ACC112 (cell line): ENCODE measurements around the gene BLTP3A.
"Not testable (repeated sequence)": the region's sequence is repeated elsewhere in the genome, so short reads cannot be mapped to it uniquely, and the experiment has no call there.

Experiments used
- H2AFZ ChIP-seq: fragments of 200-600 bp; sonication (generic); one replicate; pipeline ENCODE4 v1.6.0; 2017; ENCODE audit warnings: antibody characterized with exemption, low read length; ENCODE audit not compliant: unreplicated experiment
- H3K27ac ChIP-seq: fragments of 200-600 bp; sonication (generic); 2 replicates; pipeline ENCODE4 v1.5.1; 2014; ENCODE audit warnings: low read depth, mild to moderate bottlenecking, antibody characterized with exemption, low read length, moderate library complexity
- H3K27me3 ChIP-seq: fragments of 200-600 bp; sonication (generic); 2 replicates; pipeline ENCODE4 v1.6.1; 2014; ENCODE audit warnings: mild to moderate bottlenecking, antibody characterized with exemption, low read length, moderate library complexity, mixed read lengths; ENCODE audit not compliant: insufficient read depth
- H3K36me3 ChIP-seq: fragments of 200-600 bp; sonication (generic); 2 replicates; pipeline ENCODE4 v1.6.1; 2016; ENCODE audit warnings: mild to moderate bottlenecking, antibody characterized with exemption, low read length, moderate library complexity, mixed read lengths; ENCODE audit not compliant: insufficient read depth
- H3K4me1 ChIP-seq: fragments of 200-600 bp; sonication (generic); one replicate; pipeline ENCODE4 v1.6.1; 2016; ENCODE audit warnings: low read length, mixed read lengths; ENCODE audit not compliant: insufficient read depth, unreplicated experiment, control insufficient read depth
- H3K4me3 ChIP-seq: fragments of 200-600 bp; sonication (generic); 2 replicates; pipeline ENCODE4 v1.5.1; 2014; ENCODE audit warnings: mild to moderate bottlenecking, low read depth, low read length
- H3K79me2 ChIP-seq: fragments of 200-600 bp; sonication (generic); one replicate; pipeline ENCODE4 v1.6.0; 2016; ENCODE audit warnings: low read length; ENCODE audit not compliant: control insufficient read depth, unreplicated experiment, insufficient read depth

BLTP3A gene

GRCh38 chr6:34791701-34792604 lies at the start of gene BLTP3A:
Gene BLTP3A, plus strand, starts transcription at chr6:34792083. Its CDS starts 168 bp downstream, at chr6:34792251.
- H3K4me1 ChIP-seq: peaks cover 16% of the 10 kb centered on the region
- no peaks in the 10 kb centered on the region for H3K27me3 ChIP-seq
- peak within 1 kb of the TSS; percentile 100 for H2AFZ ChIP-seq
- peak within 1 kb of the TSS; percentile 97 for H3K4me3 ChIP-seq
- peaks cover 10% of the 10 kb centered on the region for H3K79me2 ChIP-seq
- no peaks in the 10 kb centered on the region for H3K36me3 ChIP-seq
- peak within 1 kb of the TSS; percentile 27 for H3K27ac ChIP-seq

- H3K27ac ChIP-seq: no peak overlapping the region
- H3K4me3 ChIP-seq: no peak overlapping the region
- H3K4me1 ChIP-seq: no peaks in the 10 kb centered on the region
- no peaks in the 10 kb centered on the region for H3K36me3 ChIP-seq
- no peaks in the 10 kb centered on the region for H3K79me2 ChIP-seq
- no peak overlapping the region for H2AFZ ChIP-seq
- H3K27me3 ChIP-seq: no peaks in the 10 kb centered on the region
Observed at GRCh38 chr6:34742094-34742493, 49.8 kb upstream of the BLTP3A start.

- no peak overlapping the region for H3K27ac ChIP-seq
- H3K4me1 ChIP-seq: no peaks in the 10 kb centered on the region
- no peaks in the 10 kb centered on the region for H3K36me3 ChIP-seq
- H2AFZ ChIP-seq: no peak overlapping the region
- no peaks in the 10 kb centered on the region for H3K27me3 ChIP-seq
- no peak overlapping the region for H3K4me3 ChIP-seq
- H3K79me2 ChIP-seq: no peaks in the 10 kb centered on the region
Observed at GRCh38 chr6:34743625-34744293, 48.1 kb upstream of the BLTP3A start.

GRCh38 chr6:34744294-34744647 lies 47.6 kb upstream of the BLTP3A start:
- not testable (repeated sequence) for H3K4me1 ChIP-seq, H3K4me3 ChIP-seq, H3K79me2 ChIP-seq, H3K27ac ChIP-seq, H3K27me3 ChIP-seq, H3K36me3 ChIP-seq, H2AFZ ChIP-seq

DNA sequence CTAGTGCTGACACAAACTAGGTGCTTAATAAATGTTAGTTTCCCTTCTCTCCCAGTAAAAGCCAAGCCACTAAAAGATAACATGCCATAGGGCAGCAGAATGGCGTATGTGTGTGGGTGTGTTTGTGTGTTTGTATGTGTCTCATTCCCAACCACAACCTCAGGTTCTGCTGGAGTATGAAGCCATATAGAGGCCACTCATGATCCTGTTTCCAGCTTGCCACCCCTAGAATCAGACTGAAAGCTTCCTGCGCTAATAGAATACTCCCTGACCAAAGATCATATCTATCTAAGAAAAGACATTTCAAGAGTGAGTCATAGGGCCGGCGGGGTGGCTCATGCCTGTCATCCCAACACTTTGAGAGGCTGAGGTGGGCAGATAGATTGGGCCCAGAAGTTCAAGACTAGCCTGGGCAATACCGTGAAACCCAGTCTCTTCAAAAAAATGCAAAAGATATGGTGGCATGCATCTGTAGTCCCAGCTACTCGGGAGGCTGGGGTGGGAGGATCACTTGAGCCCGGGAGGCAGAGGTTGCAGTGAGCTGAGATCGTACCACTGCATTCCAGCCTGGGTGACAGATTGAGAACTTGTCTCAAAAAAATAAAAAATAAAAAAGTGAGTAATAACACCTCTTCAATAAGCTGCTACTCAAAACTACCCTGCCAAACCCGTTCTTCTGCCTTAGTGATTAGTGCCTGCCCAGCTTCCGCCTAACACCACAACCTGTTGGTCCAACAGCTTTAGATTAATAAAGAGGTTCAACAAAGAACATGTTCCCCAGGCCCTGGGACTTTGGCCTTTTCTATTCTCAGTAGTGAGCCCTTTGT lies 46.4 kb upstream of the BLTP3A start:
- no peaks in the 10 kb centered on the region for H3K36me3 ChIP-seq
- H3K4me1 ChIP-seq: no peaks in the 10 kb centered on the region
- H2AFZ ChIP-seq: no peak overlapping the region
- no peaks in the 10 kb centered on the region for H3K27me3 ChIP-seq
- H3K27ac ChIP-seq: no peak overlapping the region
- no peaks in the 10 kb centered on the region for H3K79me2 ChIP-seq
- no peak overlapping the region for H3K4me3 ChIP-seq

DNA sequence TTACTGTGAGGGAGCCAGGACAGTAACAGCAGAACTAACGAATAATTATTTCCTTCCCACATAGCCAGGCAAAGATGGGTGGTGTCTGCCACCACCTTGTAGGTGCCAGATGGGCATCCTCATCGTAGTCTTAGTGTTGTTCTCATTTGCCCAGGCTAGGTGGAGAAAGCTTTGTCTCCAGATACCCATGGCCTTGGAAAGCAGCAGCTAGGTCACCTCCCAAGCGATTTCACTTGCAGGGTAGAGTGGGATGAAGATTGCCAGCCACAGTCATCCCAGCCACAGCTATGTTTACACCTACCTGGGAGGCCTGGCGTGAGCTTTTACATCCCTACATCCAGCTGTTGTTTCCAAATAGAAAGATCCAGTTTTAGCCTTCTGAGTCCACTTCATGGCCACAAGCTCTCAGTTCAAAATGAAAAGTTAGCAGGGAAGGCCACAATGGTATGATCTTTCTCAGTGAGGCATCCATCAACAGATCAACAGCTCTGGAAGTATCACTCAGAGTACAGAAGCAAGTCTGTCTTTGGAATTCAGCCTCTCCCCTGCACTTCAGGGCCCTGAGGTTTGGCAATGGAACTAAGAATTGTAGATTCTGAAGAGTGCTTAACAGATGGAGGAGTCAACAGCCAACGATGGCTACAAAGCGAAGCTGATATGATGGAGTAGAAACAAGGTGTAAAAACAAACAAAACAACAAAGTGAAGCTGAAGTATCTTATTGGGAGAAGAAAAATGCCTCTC lies 45.6 kb upstream of the BLTP3A start:
- no peaks in the 10 kb centered on the region for H3K4me1 ChIP-seq
- no peaks in the 10 kb centered on the region for H3K27me3 ChIP-seq
- no peaks in the 10 kb centered on the region for H3K36me3 ChIP-seq
- H2AFZ ChIP-seq: no peak overlapping the region
- no peak overlapping the region for H3K4me3 ChIP-seq
- no peaks in the 10 kb centered on the region for H3K79me2 ChIP-seq
- no peak overlapping the region for H3K27ac ChIP-seq

DNA sequence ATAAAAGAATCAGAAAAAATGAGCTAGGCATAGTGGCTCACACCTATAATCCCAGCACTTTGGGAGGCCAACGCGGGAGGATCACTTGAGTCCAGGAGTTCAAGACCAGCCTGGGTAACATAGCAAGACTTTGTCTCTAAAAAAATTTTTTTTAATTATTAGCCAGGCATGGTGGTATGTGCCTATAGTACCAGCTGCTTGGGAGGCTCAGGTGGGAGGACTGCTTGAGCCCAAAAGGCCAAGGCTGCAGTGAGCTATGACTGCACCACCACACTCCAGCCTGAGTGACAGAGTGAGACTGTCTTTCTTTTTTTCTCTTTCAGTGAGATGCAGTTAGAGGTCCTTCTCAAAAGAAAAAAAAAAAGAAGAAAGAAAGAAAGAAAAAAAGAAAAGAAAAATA lies 43.1 kb upstream of the BLTP3A start:
- no peak overlapping the region for H3K27ac ChIP-seq
- no peaks in the 10 kb centered on the region for H3K4me1 ChIP-seq
- H3K27me3 ChIP-seq: no peaks in the 10 kb centered on the region
- H2AFZ ChIP-seq: no peak overlapping the region
- no peak overlapping the region for H3K4me3 ChIP-seq
- no peaks in the 10 kb centered on the region for H3K79me2 ChIP-seq
- H3K36me3 ChIP-seq: no peaks in the 10 kb centered on the region

- H3K4me1 ChIP-seq, H3K27me3 ChIP-seq, H3K36me3 ChIP-seq: not testable (repeated sequence)
- Histone ChIP-seq H2AFZ (peak overlapping the region; percentile 19), H3K4me3 (peak overlapping the region; percentile 79), H3K79me2 (peaks cover 27% of the 10 kb centered on the region), H3K27ac (peak overlapping the region; percentile 73)
Observed at GRCh38 chr6:34756513-34756856, 35.4 kb upstream of the BLTP3A start.

DNA sequence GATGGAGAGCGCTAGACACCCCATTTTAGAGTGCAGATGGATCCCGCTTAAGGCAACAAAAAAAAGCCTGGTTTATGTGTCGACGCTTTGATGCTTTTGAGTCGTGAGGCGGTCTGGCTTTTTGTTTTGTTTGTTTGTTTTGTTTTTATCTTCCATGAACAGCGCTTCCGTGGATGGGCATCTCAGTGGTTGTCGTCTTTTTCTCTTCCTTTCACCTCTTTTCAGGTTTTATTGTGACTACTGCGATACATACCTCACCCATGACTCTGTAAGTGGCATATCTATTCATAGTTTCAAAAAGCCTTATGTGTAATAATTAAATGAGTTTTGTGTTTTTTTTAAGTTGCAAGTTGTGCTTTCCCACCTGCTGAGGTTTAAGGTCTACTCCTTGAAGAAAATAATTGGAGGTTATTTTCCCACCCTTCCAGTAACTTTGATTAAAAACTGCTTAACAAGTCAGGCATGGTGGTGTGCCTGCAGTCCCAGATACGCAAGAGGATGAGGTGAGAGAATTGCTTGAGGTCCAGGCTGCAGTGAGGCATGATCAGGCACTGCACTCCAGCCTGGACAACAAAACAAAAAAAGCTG lies 34.1 kb upstream of the BLTP3A start:
- H3K36me3 ChIP-seq: peaks cover 8% of the 10 kb centered on the region; the same call in 1 of the 2 replicates
- H3K4me3 ChIP-seq: peak overlapping the region; percentile 79
- H3K4me1 ChIP-seq: peaks cover 5% of the 10 kb centered on the region
- peak overlapping the region; percentile 30 for H3K27ac ChIP-seq
- peaks cover 27% of the 10 kb centered on the region for H3K79me2 ChIP-seq
- H3K27me3 ChIP-seq: no peaks in the 10 kb centered on the region
- H2AFZ ChIP-seq: peak overlapping the region; percentile 79

DNA sequence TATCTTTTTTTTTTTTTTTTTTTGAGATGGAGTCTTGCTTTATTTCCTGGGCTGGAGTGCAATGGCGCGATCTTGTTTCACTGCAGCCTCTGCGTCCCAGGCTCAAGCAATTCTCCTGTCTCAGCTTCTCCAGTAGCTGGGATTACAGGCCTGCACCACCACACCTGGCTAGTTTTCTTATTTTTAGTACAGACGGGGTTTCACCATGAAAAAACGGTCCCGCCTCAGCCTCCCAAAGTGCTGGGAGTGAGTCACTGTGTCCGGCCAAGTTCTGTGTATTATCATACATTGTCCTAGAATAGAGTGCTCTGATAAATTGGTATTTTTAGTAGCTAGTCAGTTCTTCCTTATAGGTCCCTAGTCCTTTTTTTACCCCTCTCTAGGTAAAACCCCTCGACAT lies 31.8 kb upstream of the BLTP3A start:
- Histone ChIP-seq H3K4me1 (peaks cover 5% of the 10 kb centered on the region), H2AFZ (no peak overlapping the region), H3K79me2 (peaks cover 27% of the 10 kb centered on the region), H3K4me3 (no peak overlapping the region), H3K27ac (no peak overlapping the region), H3K36me3 (peaks cover 13% of the 10 kb centered on the region), H3K27me3 (no peaks in the 10 kb centered on the region)
